Fibroblast of mammary gland (primary cell): ENCODE data around the gene LMNB1.
"Not testable (repeated sequence)": the region's sequence is repeated elsewhere in the genome, so short reads cannot be mapped to it uniquely, and the experiment has no call there.

ENCODE experiments used
- DNase-seq: peaks from one replicate; pipeline ENCODE4 v3.0.0-alpha.2; 2010; ENCODE audit warnings: low read depth
- H3K4me3 ChIP-seq: 2 replicates; pipeline ENCODE4 v1.5.1; 2011; ENCODE audit warnings: low read depth, mild to moderate bottlenecking, low read length, moderate library complexity; ENCODE audit not compliant: control insufficient read depth
- CTCF ChIP-seq: conservative IDR thresholded peaks from 2 replicates; pipeline ENCODE4 v1.5.1; 2011; ENCODE audit warnings: low read depth, low read length, inconsistent platforms; ENCODE audit not compliant: control insufficient read depth, insufficient read depth

The LMNB1 gene

GRCh38 chr5:126776499-126777256 is at the start of gene LMNB1:
Gene LMNB1, plus strand, starts transcription at chr5:126777136. Its CDS starts 373 bp downstream, at chr5:126777509.
- peak within 1 kb of the TSS; percentile 92 for H3K4me3 ChIP-seq
- peak; percentile 94 for DNase-seq
- TF ChIP-seq CTCF: no peak

- DNase-seq: no peak
- H3K4me3 ChIP-seq: no peak overlapping the region
- TF ChIP-seq CTCF: no peak
Observed at GRCh38 chr5:126732716-126733115, 44.2 kb upstream of the LMNB1 start.

- H3K4me3 ChIP-seq, DNase-seq: not testable (repeated sequence)
Observed at GRCh38 chr5:126734573-126734972, 42.4 kb upstream of the LMNB1 start.

- no peak for TF ChIP-seq CTCF
- no peak overlapping the region for H3K4me3 ChIP-seq
- peak; percentile 7 for DNase-seq
Observed at GRCh38 chr5:126736141-126736540, 40.8 kb upstream of the LMNB1 start.

- TF ChIP-seq CTCF: no peak
- DNase-seq: no peak
- H3K4me3 ChIP-seq: no peak overlapping the region
Observed at GRCh38 chr5:126741361-126741760, 35.6 kb upstream of the LMNB1 start.

GRCh38 chr5:126742425-126742824 is 34.5 kb upstream of the LMNB1 start:
- TF ChIP-seq CTCF: no peak
- no peak for DNase-seq
- H3K4me3 ChIP-seq: no peak overlapping the region

GRCh38 chr5:126744836-126745235 is 32.1 kb upstream of the LMNB1 start:
- no peak for TF ChIP-seq CTCF
- H3K4me3 ChIP-seq: no peak overlapping the region
- no peak for DNase-seq
